ENCODE results near the gene PPTC7.
"Not testable (repeated sequence)": the region's sequence is repeated elsewhere in the genome, so short reads cannot be mapped to it uniquely, and the experiment has no call there.

- TF ChIP-seq POLR2A (IDR thresholded peaks at IDR 0.05; ENCODE audit: low read length); GATA1 (IDR thresholded peaks at IDR 0.05; ENCODE audit: low read depth, low read length): not testable (repeated sequence)
These were observed 4.0 kb upstream of the PPTC7 start for GRCh38 chr12:110587102-110587501.
